H9 (cell line): Measurements from ENCODE around the gene IQSEC2. TPM values are rescaled to one million over a fixed set of nuclear protein-coding genes. Genes with fewer than 3 reads are reported as not detected.

Experiments
- DNase-seq: peaks from one replicate; pipeline ENCODE4 v3.0.0-alpha.2; 2017
- H2AFZ ChIP-seq: one replicate; pipeline ENCODE4 v1.6.1; 2013; ENCODE audit warnings: mild to moderate bottlenecking, low read length, control low read depth, moderate library complexity
- H2AK5ac ChIP-seq: 2 replicates; pipeline ENCODE4 v1.6.1; 2013; ENCODE audit warnings: low read length, control low read depth, mixed read lengths; ENCODE audit not compliant: insufficient read length
- H2BK120ac ChIP-seq: one replicate; pipeline ENCODE4 v1.6.1; 2013; ENCODE audit warnings: low read depth, mild to moderate bottlenecking, low read length, control low read depth, inconsistent platforms; ENCODE audit not compliant: poor library complexity, severe bottlenecking
- H2BK12ac ChIP-seq: 2 replicates; pipeline ENCODE4 v1.6.1; 2013; ENCODE audit warnings: low read length, control low read depth, mixed read lengths, low read depth; ENCODE audit not compliant: insufficient read length
- H2BK15ac ChIP-seq: 2 replicates; pipeline ENCODE4 v1.6.1; 2013; ENCODE audit warnings: low read depth, low read length, control low read depth
- H2BK20ac ChIP-seq: one replicate; pipeline ENCODE4 v1.6.1; 2013; ENCODE audit warnings: low read depth, mild to moderate bottlenecking, low read length, control low read depth, inconsistent platforms; ENCODE audit not compliant: poor library complexity, severe bottlenecking
- H2BK5ac ChIP-seq: 2 replicates; pipeline ENCODE4 v1.6.1; 2013; ENCODE audit warnings: low read length, control low read depth, mixed read lengths; ENCODE audit not compliant: insufficient read length
- H3K14ac ChIP-seq: 2 replicates; pipeline ENCODE4 v1.6.1; 2013; ENCODE audit warnings: low read length, control low read depth; ENCODE audit not compliant: insufficient read depth
- H3K18ac ChIP-seq: 2 replicates; pipeline ENCODE4 v1.6.1; 2013; ENCODE audit warnings: low read depth, mild to moderate bottlenecking, mixed read lengths, low read length, control low read depth; ENCODE audit not compliant: insufficient read length
- H3K23ac ChIP-seq: 2 replicates; pipeline ENCODE4 v1.6.1; 2013; ENCODE audit warnings: low read length, control low read depth, mixed read lengths, low read depth; ENCODE audit not compliant: insufficient read length
- H3K23me2 ChIP-seq: 2 replicates; pipeline ENCODE4 v1.6.1; 2013; ENCODE audit warnings: low read depth, mild to moderate bottlenecking, mixed read lengths, low read length, control low read depth; ENCODE audit not compliant: insufficient read length, poor library complexity, severe bottlenecking
- H3K27ac ChIP-seq: 2 replicates; pipeline ENCODE4 v1.5.1; 2013; ENCODE audit warnings: low read length, control low read depth, mixed read lengths, low read depth; ENCODE audit not compliant: insufficient read length
- H3K27me3 ChIP-seq: 2 replicates; pipeline ENCODE4 v1.6.1; 2013; ENCODE audit warnings: low read length, control low read depth, inconsistent platforms; ENCODE audit not compliant: insufficient read depth
- H3K4ac ChIP-seq: 2 replicates; pipeline ENCODE4 v1.6.1; 2013; ENCODE audit warnings: low read depth, mild to moderate bottlenecking, control low read depth, inconsistent platforms, low read length, moderate library complexity
- H3K4me1 ChIP-seq: 2 replicates; pipeline ENCODE4 v1.6.1; 2013; ENCODE audit warnings: low read length, control low read depth, inconsistent platforms; ENCODE audit not compliant: insufficient read depth
- H3K4me2 ChIP-seq: 2 replicates; pipeline ENCODE4 v1.6.1; 2013; ENCODE audit warnings: low read length, control low read depth, mixed read lengths; ENCODE audit not compliant: insufficient read length, insufficient read depth
- H3K56ac ChIP-seq: 2 replicates; pipeline ENCODE4 v1.6.1; 2013; ENCODE audit warnings: low read depth, mild to moderate bottlenecking, mixed read lengths, low read length, control low read depth; ENCODE audit not compliant: insufficient read length
- H3K79me1 ChIP-seq: 2 replicates; pipeline ENCODE4 v1.6.1; 2013; ENCODE audit warnings: low read depth, mild to moderate bottlenecking, moderate library complexity, low read length, control low read depth, inconsistent platforms; ENCODE audit not compliant: insufficient read depth, poor library complexity, severe bottlenecking
- H3K79me2 ChIP-seq: 2 replicates; pipeline ENCODE4 v1.6.1; 2013; ENCODE audit warnings: low read length, control low read depth, inconsistent platforms; ENCODE audit not compliant: insufficient read depth
- H3K9ac ChIP-seq: 2 replicates; pipeline ENCODE4 v1.6.1; 2013; ENCODE audit warnings: low read length, control low read depth, mixed read lengths; ENCODE audit not compliant: insufficient read length; ENCODE audit errors: extremely low read depth
- H3K9me3 ChIP-seq: one replicate; pipeline ENCODE4 v1.6.1; 2013; ENCODE audit warnings: low read depth, low read length, inconsistent platforms; ENCODE audit not compliant: control insufficient read depth
- H3T11ph ChIP-seq: one replicate; pipeline ENCODE4 v1.6.1; 2013; ENCODE audit warnings: mild to moderate bottlenecking, low read length, control low read depth, inconsistent platforms
- H4K20me1 ChIP-seq: one replicate; pipeline ENCODE4 v1.6.1; 2013; ENCODE audit not compliant: control insufficient read depth, insufficient read length, insufficient read depth
- H4K5ac ChIP-seq: 2 replicates; pipeline ENCODE4 v1.6.1; 2013; ENCODE audit warnings: low read depth, mild to moderate bottlenecking, mixed read lengths, low read length, control low read depth; ENCODE audit not compliant: insufficient read length
- H4K8ac ChIP-seq: replicated peaks from 2 replicates; pipeline ENCODE4 v1.6.1; 2013; ENCODE audit warnings: low read length, control low read depth, mixed read lengths, low read depth; ENCODE audit not compliant: insufficient read length
- H4K91ac ChIP-seq: 2 replicates; pipeline ENCODE4 v1.6.1; 2013; ENCODE audit warnings: low read depth, mild to moderate bottlenecking, moderate library complexity, mixed read lengths, low read length, control low read depth; ENCODE audit not compliant: insufficient read length
- H3K27ac Mint-ChIP-seq, 3 experiments: 2 replicates in 2 of 3; 3 replicates in 1 of 3; pipeline ENCODE4 v1.8.0; 2020 to 2021; ENCODE audit warnings: mixed read lengths in 3 of 3, mild to moderate bottlenecking in 1 of 3, moderate library complexity in 1 of 3
- H3K27me3 Mint-ChIP-seq: 2 replicates; pipeline ENCODE4 v1.8.0; 2021; ENCODE audit warnings: low read depth, mild to moderate bottlenecking, moderate library complexity, mixed read lengths
- H3K36me3 Mint-ChIP-seq, 3 experiments: 2 replicates in 2 of 3; 3 replicates in 1 of 3; pipeline ENCODE4 v1.8.0; 2020 to 2021; ENCODE audit warnings: low read depth in 3 of 3, mixed read lengths in 3 of 3; ENCODE audit not compliant: insufficient read depth in 1 of 3
- H3K4me1 Mint-ChIP-seq, 2 experiments: 2 replicates each; pipeline ENCODE4 v1.8.0; 2020; ENCODE audit warnings: mixed read lengths in 2 of 2
- H3K4me3 Mint-ChIP-seq, 2 experiments: 2 replicates in 1 of 2; 3 replicates in 1 of 2; pipeline ENCODE4 v1.8.0; 2020 to 2021; ENCODE audit warnings: mild to moderate bottlenecking in 2 of 2, mixed read lengths in 2 of 2, moderate library complexity in 1 of 2
- H3K9me3 Mint-ChIP-seq, 2 experiments: 2 replicates in 1 of 2; 3 replicates in 1 of 2; pipeline ENCODE4 v1.8.0; 2020; ENCODE audit warnings: mild to moderate bottlenecking in 2 of 2, mixed read lengths in 2 of 2, moderate library complexity in 1 of 2
- CTCF ChIP-seq: fragments of 200-600 bp; sonication (generic); conservative IDR thresholded peaks from 3 replicates; pipeline ENCODE4 v1.8.0; 2021; ENCODE audit warnings: antibody characterized with exemption, mild to moderate bottlenecking
- WGBS: extraction: QIAGEN DNeasy Blood & Tissue Kit; methylation state at CpG from one replicate; pipeline ENCODE4 v1.1.7; 2013; ENCODE audit warnings: missing lambda C conversion rate, low lambda C conversion rate, mixed read lengths; ENCODE audit not compliant: insufficient read length; ENCODE audit errors: extremely low coverage; 5-methylcytosine and 5-hydroxymethylcytosine counted together
- total RNA-seq: library from RNA; stranded (reverse); gene quantifications from 2 replicates; pipeline ENCODE4 v1.2.1, GENCODE V29; 2021

IQSEC2 gene
- total RNA-seq, 1 experiment from 2014 or later: 7.0 TPM

- Histone ChIP-seq H3T11ph (no peak overlapping the region), H3K27me3 (no peaks in the 10 kb centered on the region), H3K18ac (no peak overlapping the region), H3K23ac (no peak overlapping the region), H4K91ac (no peak overlapping the region), H2BK5ac (no peak overlapping the region), H3K79me1 (no peaks in the 10 kb centered on the region), H3K4ac (no peak overlapping the region), H3K56ac (no peak overlapping the region), H2BK15ac (no peak overlapping the region), H3K4me2 (no peak overlapping the region), H3K9me3 (peaks cover 33% of the 10 kb centered on the region), H2AFZ (no peak overlapping the region), H2BK12ac (no peak overlapping the region), H3K27ac (no peak overlapping the region), H3K79me2 (no peaks in the 10 kb centered on the region; the same call in 1 of the 2 replicates), H4K20me1 (no peaks in the 10 kb centered on the region), H4K8ac (no peak overlapping the region), H3K14ac (no peak overlapping the region), H3K4me1 (peaks cover 3% of the 10 kb centered on the region; the same call in 1 of the 2 replicates), H3K23me2 (peaks cover 8% of the 10 kb centered on the region), H3K9ac (no peak overlapping the region), H2AK5ac (no peak overlapping the region), H2BK120ac (no peak overlapping the region), H4K5ac (no peak overlapping the region), H2BK20ac (no peak overlapping the region)
- peaks cover 74 to 77% of the 10 kb centered on the region in 2 experiments for H3K9me3 Mint-ChIP-seq
- no CpG with 5 or more reads among the region's 1 CpG for WGBS
- H3K4me1 Mint-ChIP-seq: peaks cover 16 to 19% of the 10 kb centered on the region in 2 experiments
- peaks cover 2 to 5% (median 3%) of the 10 kb centered on the region in 3 experiments; a peak in 4 of 7 replicates for H3K36me3 Mint-ChIP-seq
- DNase-seq: no peak
- H3K27me3 Mint-ChIP-seq: peaks cover 42% of the 10 kb centered on the region
- TF ChIP-seq CTCF: no peak
- no peak overlapping the region for H3K4me3 Mint-ChIP-seq
- no peak overlapping the region for H3K27ac Mint-ChIP-seq
Observed at GRCh38 chrX:53324803-53325202, 43.4 kb upstream of the IQSEC2 start.
